ENCODE data around the gene ITPR2. TPM values are rescaled to one million over a fixed set of nuclear protein-coding genes. Genes with fewer than 3 reads are reported as not detected.

ITPR2 gene
- total RNA-seq, 1 donor = 77.7 TPM

GRCh38 chr12:26724309-26724702 is 108.7 kb downstream of the ITPR2 start:
- TF ChIP-seq CTCF (IDR thresholded peaks at IDR 0.05; ENCODE audit: insufficient read depth, low read depth, low read length) = no peak
- DNase-seq (ENCODE audit: low read depth) = no peak
- no peak overlapping the region for H3K4me3 ChIP-seq (ENCODE audit: low read depth, low read length)

- H3K4me3 ChIP-seq (ENCODE audit: low read depth, low read length) = no peak overlapping the region
- TF ChIP-seq CTCF (IDR thresholded peaks at IDR 0.05; ENCODE audit: insufficient read depth, low read depth, low read length) = no peak
- DNase-seq (ENCODE audit: low read depth) = peak; percentile 68
Observed at GRCh38 chr12:26723379-26724308, 109.3 kb downstream of the ITPR2 start.

GRCh38 chr12:26721800-26722199 is 111.2 kb downstream of the ITPR2 start:
- no peak overlapping the region for H3K4me3 ChIP-seq (ENCODE audit: low read depth, low read length)
- DNase-seq (ENCODE audit: low read depth) = no peak
- no peak for TF ChIP-seq CTCF (IDR thresholded peaks at IDR 0.05; ENCODE audit: insufficient read depth, low read depth, low read length)

DNA sequence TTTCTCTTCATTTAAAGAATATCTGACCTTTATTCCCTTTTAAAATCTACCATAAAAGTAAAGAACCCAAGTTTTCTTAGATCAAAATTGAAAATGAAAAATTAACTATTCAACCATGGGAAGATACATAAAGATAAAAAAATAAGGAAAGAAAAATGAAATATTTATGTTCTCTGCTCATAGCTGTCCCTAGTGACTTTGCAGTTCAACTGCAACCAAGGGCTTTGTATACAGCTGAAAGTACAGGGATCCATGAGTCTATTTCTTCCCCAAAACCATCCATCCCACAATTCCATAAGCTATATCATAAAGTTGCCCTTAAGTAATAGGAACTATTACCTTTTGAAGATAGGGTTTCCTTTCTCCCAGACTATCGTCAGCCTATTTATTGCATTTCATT is 113.1 kb downstream of the ITPR2 start:
- TF ChIP-seq CTCF (IDR thresholded peaks at IDR 0.05; ENCODE audit: insufficient read depth, low read depth, low read length) = peak; percentile 28
- no peak overlapping the region for H3K4me3 ChIP-seq (ENCODE audit: low read depth, low read length)
- no peak for DNase-seq (ENCODE audit: low read depth)

GRCh38 chr12:26717757-26718156 is 115.2 kb downstream of the ITPR2 start:
- no peak for TF ChIP-seq CTCF (IDR thresholded peaks at IDR 0.05; ENCODE audit: insufficient read depth, low read depth, low read length)
- no peak for DNase-seq (ENCODE audit: low read depth)
- no peak overlapping the region for H3K4me3 ChIP-seq (ENCODE audit: low read depth, low read length)

- no peak for TF ChIP-seq CTCF (IDR thresholded peaks at IDR 0.05; ENCODE audit: insufficient read depth, low read depth, low read length)
- H3K4me3 ChIP-seq (ENCODE audit: low read depth, low read length) = no peak overlapping the region
- DNase-seq (ENCODE audit: low read depth) = no peak
Observed at GRCh38 chr12:26715232-26715631, 117.8 kb downstream of the ITPR2 start.

Measured in fibroblast of villous mesenchyme (primary cell).